ENCODE measurements around the gene USP12.

DNA sequence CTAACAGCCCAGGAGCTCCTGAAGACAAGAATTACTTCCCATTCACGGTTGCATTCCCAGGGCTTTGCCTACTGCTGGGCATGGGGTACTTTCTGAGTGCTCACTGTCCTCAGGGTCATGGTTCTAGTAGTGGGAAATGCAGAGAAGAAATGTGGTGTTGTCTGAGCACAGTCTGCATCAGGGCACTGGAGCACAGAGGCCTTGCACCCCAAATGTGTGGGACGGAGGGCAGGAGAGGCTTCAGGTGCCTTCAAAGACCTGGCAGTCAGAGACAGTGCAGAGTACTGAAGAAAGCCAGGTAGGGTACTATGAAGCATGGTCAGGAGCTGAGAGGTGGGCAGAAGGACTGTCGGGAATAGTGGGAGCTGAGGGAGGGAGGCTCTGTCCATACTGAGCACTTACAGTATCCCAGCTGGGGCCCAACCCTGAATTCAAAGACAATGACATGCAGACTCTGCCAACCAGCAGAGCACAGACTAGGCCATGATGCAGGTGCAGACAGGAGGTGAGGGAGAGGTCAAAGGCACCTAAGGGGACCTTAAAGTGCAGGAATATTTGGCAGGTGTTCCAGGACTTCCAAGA, 144.4 kb downstream of the USP12 start:
- TF ChIP-seq, protein P1, sequence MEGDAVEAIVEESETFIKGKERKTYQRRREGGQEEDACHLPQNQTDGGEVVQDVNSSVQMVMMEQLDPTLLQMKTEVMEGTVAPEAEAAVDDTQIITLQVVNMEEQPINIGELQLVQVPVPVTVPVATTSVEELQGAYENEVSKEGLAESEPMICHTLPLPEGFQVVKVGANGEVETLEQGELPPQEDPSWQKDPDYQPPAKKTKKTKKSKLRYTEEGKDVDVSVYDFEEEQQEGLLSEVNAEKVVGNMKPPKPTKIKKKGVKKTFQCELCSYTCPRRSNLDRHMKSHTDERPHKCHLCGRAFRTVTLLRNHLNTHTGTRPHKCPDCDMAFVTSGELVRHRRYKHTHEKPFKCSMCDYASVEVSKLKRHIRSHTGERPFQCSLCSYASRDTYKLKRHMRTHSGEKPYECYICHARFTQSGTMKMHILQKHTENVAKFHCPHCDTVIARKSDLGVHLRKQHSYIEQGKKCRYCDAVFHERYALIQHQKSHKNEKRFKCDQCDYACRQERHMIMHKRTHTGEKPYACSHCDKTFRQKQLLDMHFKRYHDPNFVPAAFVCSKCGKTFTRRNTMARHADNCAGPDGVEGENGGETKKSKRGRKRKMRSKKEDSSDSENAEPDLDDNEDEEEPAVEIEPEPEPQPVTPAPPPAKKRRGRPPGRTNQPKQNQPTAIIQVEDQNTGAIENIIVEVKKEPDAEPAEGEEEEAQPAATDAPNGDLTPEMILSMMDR (IDR thresholded peaks at IDR 0.05) = no peak
- TF ChIP-seq POLR2AphosphoS5 (IDR thresholded peaks at IDR 0.05) = no peak
- TF ChIP-seq POLR2A (IDR thresholded peaks at IDR 0.05) = no peak

Data from prostate gland (tissue), 2 donors.